Activated CD4-positive, alpha-beta memory T cell treated with anti-CD3 and anti-CD28 coated beads for 36 hours (primary cell): ENCODE measurements around the gene GOSR1. TPM values are rescaled to one million over a fixed set of nuclear protein-coding genes. Genes with fewer than 3 reads are reported as not detected.
"Not testable (repeated sequence)": the region's sequence is repeated elsewhere in the genome, so short reads cannot be mapped to it uniquely, and the experiment has no call there.

Source experiments
- CTCF ChIA-PET: fragments of 350-600 bp; sonication (Branson Sonifier 250); formaldehyde crosslinking; loops from one replicate; lab custom pipeline; 2021; ENCODE audit warnings: antibody characterized with exemption, inconsistent platforms; lab: Charles Lee
- POLR2A ChIA-PET: fragments of 350-600 bp; sonication (Branson Sonifier 250); formaldehyde crosslinking; loops from one replicate; lab custom pipeline; 2021; ENCODE audit warnings: antibody characterized with exemption; lab: Charles Lee
- DNase-seq: peaks from one replicate; pipeline ENCODE4 v3.0.0-alpha.2; 2020
- H3K27ac Mint-ChIP-seq: one replicate; pipeline ENCODE4 v1.8.0; 2021; ENCODE audit warnings: mixed read lengths
- H3K27me3 Mint-ChIP-seq: one replicate; pipeline ENCODE4 v1.8.0; 2021; ENCODE audit warnings: mixed read lengths
- H3K36me3 Mint-ChIP-seq: one replicate; pipeline ENCODE4 v1.8.0; 2021; ENCODE audit warnings: mixed read lengths
- H3K4me1 Mint-ChIP-seq: one replicate; pipeline ENCODE4 v1.8.0; 2021; ENCODE audit warnings: low read depth, mixed read lengths
- H3K4me3 Mint-ChIP-seq: one replicate; pipeline ENCODE4 v1.8.0; 2021; ENCODE audit warnings: mild to moderate bottlenecking, mixed read lengths
- H3K9me3 Mint-ChIP-seq: one replicate; pipeline ENCODE4 v1.8.0; 2021; ENCODE audit warnings: mixed read lengths
- intact Hi-C: fragments of 100-400 bp; cut with micrococcal nuclease; formaldehyde crosslinking; loops from one replicate; pipeline ENCODE4 v1.15.1; 2023
- total RNA-seq, 2 experiments: library from RNA; stranded (reverse); gene quantifications; one replicate each; pipeline ENCODE4 v1.2.3, GENCODE V29; 2021

Gene GOSR1
- total RNA-seq, 2 experiments from 2014 or later: 39.0 to 39.9 TPM

DNA sequence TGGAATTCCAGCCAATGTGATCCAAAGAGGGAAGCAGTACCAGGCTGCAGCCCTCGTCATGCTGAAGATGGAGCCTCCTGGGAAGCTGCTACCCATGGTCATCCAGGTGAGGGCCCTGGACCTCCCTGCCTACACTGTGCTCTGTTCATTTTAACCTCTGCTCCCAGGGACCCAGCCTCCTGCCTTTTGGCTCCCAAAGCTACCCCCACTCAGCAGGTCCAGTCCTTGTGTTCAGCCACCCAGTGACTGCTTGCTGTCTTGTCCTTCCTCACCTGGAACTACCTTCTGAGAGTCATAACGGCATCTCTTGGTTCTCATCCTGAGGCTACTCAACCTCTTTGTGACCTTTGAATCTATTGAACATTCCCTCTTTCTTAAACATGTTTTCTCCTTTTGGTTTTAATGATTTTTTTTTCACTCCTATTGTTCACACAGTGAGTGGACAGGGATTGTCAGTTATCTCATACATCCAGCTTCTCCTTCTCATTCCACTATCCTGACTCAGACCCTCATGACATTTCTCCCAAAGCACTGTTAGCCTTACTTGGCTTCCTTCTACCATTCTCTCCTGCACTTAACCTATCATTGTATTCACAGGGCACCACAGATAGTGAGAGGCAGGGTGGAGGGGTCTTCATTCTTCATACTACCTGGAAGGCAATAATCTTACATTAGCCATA is 53.3 kb downstream of the GOSR1 start:
- no peak for DNase-seq
- Mint-ChIP-seq H3K36me3 (no peaks in the 10 kb centered on the region), H3K4me1 (no peaks in the 10 kb centered on the region), H3K27me3 (no peaks in the 10 kb centered on the region), H3K9me3 (no peaks in the 10 kb centered on the region), H3K27ac (no peak overlapping the region), H3K4me3 (no peak overlapping the region)
- intact Hi-C loops: no loop called here
- ChIA-PET CTCF (no interaction called here), POLR2A (no interaction called here)

- Mint-ChIP-seq H3K27me3 (no peaks in the 10 kb centered on the region), H3K4me3 (no peak overlapping the region), H3K36me3 (peaks cover 2% of the 10 kb centered on the region), H3K4me1 (no peaks in the 10 kb centered on the region), H3K9me3 (peaks cover 3% of the 10 kb centered on the region), H3K27ac (no peak overlapping the region)
- ChIA-PET CTCF (no interaction called here), POLR2A (no interaction called here)
- DNase-seq: no peak
- intact Hi-C loops: no loop called here
Observed at GRCh38 chr17:30532871-30533270, 55.7 kb downstream of the GOSR1 start.

- no peak overlapping the region for H3K27ac Mint-ChIP-seq
- peaks cover 3% of the 10 kb centered on the region for H3K9me3 Mint-ChIP-seq
- H3K36me3 Mint-ChIP-seq: peaks cover 2% of the 10 kb centered on the region
- POLR2A ChIA-PET: no interaction called here
- H3K27me3 Mint-ChIP-seq: no peaks in the 10 kb centered on the region
- DNase-seq: no peak
- H3K4me3 Mint-ChIP-seq: no peak overlapping the region
- CTCF ChIA-PET: interaction anchor here (0.5 kb wide), 1 partner anchor 156 kb away, joined by 3 read pairs; no protein-coding TSS in a partner anchor
- H3K4me1 Mint-ChIP-seq: no peaks in the 10 kb centered on the region
- intact Hi-C loops: no loop called here
Observed at GRCh38 chr17:30534298-30534697, 57.1 kb downstream of the GOSR1 start.

DNA sequence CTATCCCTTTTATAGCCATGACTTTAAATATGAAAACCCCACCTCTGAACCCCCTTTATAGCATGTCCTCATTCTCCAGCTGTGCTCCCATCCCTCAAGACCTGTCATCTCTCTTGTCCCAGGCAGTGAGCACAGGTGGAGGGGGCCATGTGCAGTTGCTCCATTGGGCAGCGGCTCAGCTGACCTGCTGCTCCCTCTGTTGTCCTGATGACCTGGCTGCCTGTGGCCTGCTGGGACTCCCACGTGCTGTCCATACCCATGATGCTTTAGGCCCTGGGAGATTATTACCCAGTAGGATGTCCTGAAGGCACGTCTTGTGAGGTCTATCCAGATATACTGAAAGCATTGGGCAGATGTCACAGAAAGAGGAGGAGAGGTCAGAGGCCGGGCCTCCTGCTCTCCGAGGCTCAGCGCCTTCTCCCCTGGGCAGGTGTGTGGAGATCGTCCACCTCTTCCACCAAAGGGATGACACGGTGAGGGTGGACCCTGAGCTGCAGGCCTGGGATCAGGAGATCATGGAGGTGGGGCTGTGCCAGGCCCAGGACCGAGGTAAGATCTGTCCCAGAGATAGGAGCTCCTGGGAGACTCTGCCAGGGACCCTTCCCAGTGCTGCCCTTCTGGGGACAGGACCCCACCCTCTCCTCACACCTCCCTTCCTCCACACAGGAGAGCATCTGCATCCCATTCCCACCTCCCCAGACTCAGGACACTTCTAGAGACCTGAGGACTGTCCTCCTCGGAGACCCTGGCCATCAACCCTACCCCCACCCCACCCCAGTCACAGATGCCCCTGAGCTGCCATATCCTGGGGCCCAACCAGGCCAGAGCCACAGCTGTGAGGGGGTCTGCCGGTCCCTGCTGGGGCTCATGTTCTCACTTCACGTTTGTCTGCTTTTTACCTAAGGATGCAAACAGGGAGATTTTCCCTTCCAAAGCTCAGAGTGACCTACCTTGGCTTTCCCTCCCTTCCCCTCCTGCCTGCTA is 58.0 kb downstream of the GOSR1 start:
- Mint-ChIP-seq H3K4me1 (no peaks in the 10 kb centered on the region), H3K27ac (no peak overlapping the region), H3K36me3 (peaks cover 2% of the 10 kb centered on the region), H3K4me3 (no peak overlapping the region), H3K9me3 (peaks cover 3% of the 10 kb centered on the region), H3K27me3 (no peaks in the 10 kb centered on the region)
- intact Hi-C loops: no loop called here
- no peak for DNase-seq
- POLR2A ChIA-PET: no interaction called here
- CTCF ChIA-PET: no interaction called here

DNA sequence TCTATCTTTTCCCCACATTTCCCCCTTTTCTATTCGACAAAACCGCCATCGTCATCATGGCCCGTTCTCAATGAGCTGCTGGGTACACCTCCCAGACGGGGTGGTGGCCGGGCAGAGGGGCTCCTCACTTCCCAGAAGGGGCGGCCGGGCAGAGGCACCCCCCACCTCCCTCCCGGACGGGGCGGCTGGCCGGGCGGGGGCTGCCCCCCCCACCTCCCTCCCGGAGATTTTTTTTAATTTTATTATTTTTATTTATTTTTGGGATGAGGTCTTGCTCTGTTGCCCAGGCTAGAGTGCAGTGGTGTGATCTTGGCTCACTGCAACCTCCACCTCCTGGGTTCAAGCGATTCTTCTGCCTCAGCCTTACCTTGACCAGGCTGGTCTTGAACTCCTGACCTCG is 59.6 kb downstream of the GOSR1 start:
- H3K27me3 Mint-ChIP-seq, CTCF ChIA-PET, intact Hi-C loops, POLR2A ChIA-PET, H3K4me1 Mint-ChIP-seq, H3K27ac Mint-ChIP-seq, H3K4me3 Mint-ChIP-seq, DNase-seq, H3K36me3 Mint-ChIP-seq, H3K9me3 Mint-ChIP-seq: not testable (repeated sequence)

DNA sequence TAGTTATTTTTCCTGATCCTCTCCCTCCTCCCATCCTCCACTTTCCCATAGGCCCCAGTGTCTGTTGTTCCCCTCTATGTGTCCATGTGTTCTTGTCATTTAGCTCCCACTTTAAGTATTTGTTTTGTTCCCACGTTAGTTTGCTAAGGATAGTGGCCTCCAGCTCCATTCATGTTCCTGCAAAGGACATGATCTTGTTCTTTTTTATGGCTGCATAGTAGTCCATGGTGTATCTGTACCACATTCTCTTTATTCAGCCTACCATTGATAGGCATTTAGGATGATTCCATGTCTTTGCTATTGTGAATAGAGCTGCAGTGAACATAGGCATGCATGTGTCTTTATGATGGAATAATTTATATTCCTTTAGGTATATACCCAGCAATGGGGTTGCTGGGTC is 60.5 kb downstream of the GOSR1 start:
- POLR2A ChIA-PET, H3K9me3 Mint-ChIP-seq, CTCF ChIA-PET, H3K4me3 Mint-ChIP-seq, H3K36me3 Mint-ChIP-seq, H3K27me3 Mint-ChIP-seq, H3K4me1 Mint-ChIP-seq, intact Hi-C loops, DNase-seq, H3K27ac Mint-ChIP-seq: not testable (repeated sequence)

DNA sequence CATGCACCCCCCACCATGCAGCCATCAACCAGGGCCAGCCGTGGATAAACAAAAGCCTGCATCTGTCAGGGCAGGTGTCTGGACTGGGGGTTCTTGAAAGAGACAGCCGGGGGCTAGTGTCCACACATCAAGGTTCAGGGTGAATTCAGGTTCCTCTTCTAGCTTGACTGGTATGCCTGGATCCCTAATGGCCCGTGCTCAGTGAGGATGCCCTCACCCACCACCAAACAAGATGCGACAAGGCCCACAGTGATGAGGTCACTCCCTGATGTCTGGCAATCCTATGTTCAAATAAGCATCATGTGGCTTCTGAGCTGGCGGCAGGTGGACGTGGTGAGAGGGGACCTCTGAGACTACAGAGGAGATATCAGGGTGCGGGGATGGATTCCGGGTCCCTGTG is 64.6 kb downstream of the GOSR1 start:
- Mint-ChIP-seq H3K27me3 (no peaks in the 10 kb centered on the region), H3K36me3 (peaks cover 2% of the 10 kb centered on the region), H3K4me3 (no peak overlapping the region), H3K9me3 (peaks cover 3% of the 10 kb centered on the region), H3K27ac (no peak overlapping the region), H3K4me1 (no peaks in the 10 kb centered on the region)
- intact Hi-C loops: no loop called here
- POLR2A ChIA-PET: no interaction called here
- CTCF ChIA-PET: no interaction called here
- DNase-seq: no peak

GRCh38 chr17:30543456-30543855 is 66.2 kb downstream of the GOSR1 start:
- no peaks in the 10 kb centered on the region for H3K9me3 Mint-ChIP-seq
- CTCF ChIA-PET: no interaction called here

GRCh38 chr17:30545024-30545423 is 67.8 kb downstream of the GOSR1 start:
- ChIA-PET CTCF (no interaction called here), POLR2A (no interaction called here)
- no peaks in the 10 kb centered on the region for H3K36me3 Mint-ChIP-seq
- no peak for DNase-seq
- no peak overlapping the region for H3K27ac Mint-ChIP-seq
- intact Hi-C loops: no loop called here
- H3K4me1 Mint-ChIP-seq: no peaks in the 10 kb centered on the region
- H3K4me3 Mint-ChIP-seq: no peak overlapping the region
- H3K9me3 Mint-ChIP-seq: no peaks in the 10 kb centered on the region
- H3K27me3 Mint-ChIP-seq: no peaks in the 10 kb centered on the region

More at GRCh38 chr17:30543456-30543855, 66.2 kb downstream of the GOSR1 start:
- intact Hi-C loops: no loop called here
- Mint-ChIP-seq H3K4me1 (no peaks in the 10 kb centered on the region), H3K27me3 (no peaks in the 10 kb centered on the region), H3K27ac (no peak overlapping the region), H3K36me3 (no peaks in the 10 kb centered on the region), H3K4me3 (no peak overlapping the region)
- no peak for DNase-seq
- POLR2A ChIA-PET: no interaction called here

DNA sequence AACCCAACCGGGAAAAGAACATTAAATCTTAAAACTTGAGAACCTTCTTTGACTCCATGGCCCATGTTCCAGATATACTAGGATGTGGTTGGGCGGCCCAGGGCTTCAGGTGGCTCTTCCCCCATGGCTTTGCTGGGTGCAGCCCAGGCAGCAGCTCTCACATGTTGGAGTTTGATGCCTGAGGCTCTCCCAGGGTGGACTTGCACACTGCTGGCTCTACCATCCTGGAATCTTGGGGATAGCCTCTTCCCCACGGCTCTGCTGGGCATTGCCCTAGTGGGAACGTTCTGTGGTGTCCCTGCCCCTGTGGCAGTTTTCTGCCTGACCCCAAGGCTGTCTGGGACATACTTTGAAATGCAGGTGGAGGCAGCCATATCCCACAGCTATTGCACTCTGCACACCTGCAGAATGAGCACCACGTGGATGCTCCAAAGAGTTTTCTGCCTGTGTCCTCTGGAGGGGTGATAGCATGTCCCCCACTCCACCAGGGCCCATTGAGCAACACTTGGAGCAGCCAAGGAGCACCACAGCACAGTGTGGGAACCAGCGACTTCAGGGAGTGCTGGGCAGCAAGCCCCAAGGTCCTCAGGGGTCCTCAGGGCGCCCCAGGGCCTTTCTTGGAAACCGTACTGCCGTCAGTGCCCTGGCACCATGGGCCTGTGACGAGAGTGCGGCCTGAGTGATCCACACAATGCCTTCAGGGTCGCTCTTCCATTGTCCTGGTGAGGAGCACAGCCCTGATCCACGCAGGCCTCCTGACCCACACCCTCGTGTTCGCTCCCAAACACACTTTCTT is 70.8 kb downstream of the GOSR1 start:
- ChIA-PET CTCF (no interaction called here), POLR2A (no interaction called here)
- no peak for DNase-seq
- Mint-ChIP-seq H3K27ac (no peak overlapping the region), H3K4me3 (no peak overlapping the region), H3K36me3 (no peaks in the 10 kb centered on the region), H3K4me1 (no peaks in the 10 kb centered on the region), H3K27me3 (no peaks in the 10 kb centered on the region), H3K9me3 (no peaks in the 10 kb centered on the region)
- intact Hi-C loops: no loop called here

DNA sequence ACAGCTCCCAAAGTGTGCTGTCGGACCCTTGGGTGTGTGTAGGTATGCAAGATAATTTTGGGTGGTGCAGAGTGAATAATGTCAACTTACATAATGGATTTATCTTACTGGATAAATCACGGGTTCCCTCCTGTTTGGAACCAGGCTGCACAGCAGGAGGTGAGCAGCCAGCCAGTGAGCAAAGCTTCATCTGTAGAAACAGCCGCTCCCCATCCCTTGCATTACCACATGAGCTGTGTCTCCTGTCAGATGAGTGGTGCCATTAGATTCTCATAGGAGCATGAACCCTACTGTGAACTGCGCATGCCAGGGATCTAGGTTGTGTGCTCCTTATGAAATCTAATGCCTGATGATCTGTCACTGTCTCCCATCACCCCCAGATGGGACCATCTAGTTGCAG is 72.0 kb downstream of the GOSR1 start:
- H3K36me3 Mint-ChIP-seq, H3K27me3 Mint-ChIP-seq, POLR2A ChIA-PET, H3K9me3 Mint-ChIP-seq, H3K4me1 Mint-ChIP-seq, H3K4me3 Mint-ChIP-seq, intact Hi-C loops, H3K27ac Mint-ChIP-seq, DNase-seq: not testable (repeated sequence)
- CTCF ChIA-PET: interaction anchor here (0.5 kb wide), 1 partner anchor 648 kb away, joined by 4 read pairs; no protein-coding TSS in a partner anchor
